ENCODE data around the gene ADM2.

Gene ADM2

DNA sequence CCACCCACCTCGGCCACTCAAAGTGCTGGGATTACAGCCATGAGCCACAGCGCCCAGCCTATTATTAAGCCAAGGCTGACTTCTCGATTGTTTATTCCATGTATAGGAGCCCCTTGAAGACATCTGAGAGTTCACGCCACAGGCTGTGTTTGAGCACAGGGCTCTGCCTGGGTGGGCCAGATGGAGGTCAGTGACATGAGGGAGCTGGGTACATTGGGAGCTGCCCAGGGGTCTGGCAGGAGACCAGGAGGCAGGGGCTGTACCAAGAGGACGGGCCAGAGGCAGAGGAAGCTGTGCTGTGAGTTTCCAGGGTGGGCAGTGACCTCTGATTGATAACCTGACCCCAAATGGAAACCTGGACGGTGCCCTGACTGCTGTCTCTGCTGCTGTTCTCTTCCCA is 20.8 kb downstream of the ADM2 start:
- peaks cover 3% of the 10 kb centered on the region for H3F3A ChIP-seq (ENCODE audit: control insufficient read depth, insufficient read depth)
- H4K20me1 ChIP-seq (ENCODE audit: control insufficient read depth, insufficient read depth, low read depth, low read length) = no peaks in the 10 kb centered on the region
- no peak overlapping the region for H3K4me3 ChIP-seq (ENCODE audit: low read length)
- H3K9me2 ChIP-seq (replicated peaks; ENCODE audit: control insufficient read depth, low read length) = no peaks in the 10 kb centered on the region
- H3K27me3 ChIP-seq (ENCODE audit: control insufficient read depth, low read length) = no peaks in the 10 kb centered on the region
- H3K27ac ChIP-seq (ENCODE audit: low read depth, low read length) = no peak overlapping the region
- no peak overlapping the region for H3K4me2 ChIP-seq (ENCODE audit: low read length)
- no peak for TF ChIP-seq EZH2phosphoT487 (IDR thresholded peaks at IDR 0.05; ENCODE audit: borderline replicate concordance, low read length)
- TF ChIP-seq, protein P1, sequence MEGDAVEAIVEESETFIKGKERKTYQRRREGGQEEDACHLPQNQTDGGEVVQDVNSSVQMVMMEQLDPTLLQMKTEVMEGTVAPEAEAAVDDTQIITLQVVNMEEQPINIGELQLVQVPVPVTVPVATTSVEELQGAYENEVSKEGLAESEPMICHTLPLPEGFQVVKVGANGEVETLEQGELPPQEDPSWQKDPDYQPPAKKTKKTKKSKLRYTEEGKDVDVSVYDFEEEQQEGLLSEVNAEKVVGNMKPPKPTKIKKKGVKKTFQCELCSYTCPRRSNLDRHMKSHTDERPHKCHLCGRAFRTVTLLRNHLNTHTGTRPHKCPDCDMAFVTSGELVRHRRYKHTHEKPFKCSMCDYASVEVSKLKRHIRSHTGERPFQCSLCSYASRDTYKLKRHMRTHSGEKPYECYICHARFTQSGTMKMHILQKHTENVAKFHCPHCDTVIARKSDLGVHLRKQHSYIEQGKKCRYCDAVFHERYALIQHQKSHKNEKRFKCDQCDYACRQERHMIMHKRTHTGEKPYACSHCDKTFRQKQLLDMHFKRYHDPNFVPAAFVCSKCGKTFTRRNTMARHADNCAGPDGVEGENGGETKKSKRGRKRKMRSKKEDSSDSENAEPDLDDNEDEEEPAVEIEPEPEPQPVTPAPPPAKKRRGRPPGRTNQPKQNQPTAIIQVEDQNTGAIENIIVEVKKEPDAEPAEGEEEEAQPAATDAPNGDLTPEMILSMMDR (IDR thresholded peaks at IDR 0.05; ENCODE audit: low read depth, low read length, poor library complexity, severe bottlenecking) = no peak
- peaks cover 32% of the 10 kb centered on the region for H3K36me3 ChIP-seq (ENCODE audit: control insufficient read depth, low read length)
- peaks cover 34% of the 10 kb centered on the region for H3K4me1 ChIP-seq (ENCODE audit: control insufficient read depth, low read length)
- H3K79me2 ChIP-seq (ENCODE audit: control insufficient read depth, low read length) = peaks cover 24% of the 10 kb centered on the region
- H3K9me3 ChIP-seq (ENCODE audit: control insufficient read depth, insufficient read depth, low read length) = no peaks in the 10 kb centered on the region

DNA sequence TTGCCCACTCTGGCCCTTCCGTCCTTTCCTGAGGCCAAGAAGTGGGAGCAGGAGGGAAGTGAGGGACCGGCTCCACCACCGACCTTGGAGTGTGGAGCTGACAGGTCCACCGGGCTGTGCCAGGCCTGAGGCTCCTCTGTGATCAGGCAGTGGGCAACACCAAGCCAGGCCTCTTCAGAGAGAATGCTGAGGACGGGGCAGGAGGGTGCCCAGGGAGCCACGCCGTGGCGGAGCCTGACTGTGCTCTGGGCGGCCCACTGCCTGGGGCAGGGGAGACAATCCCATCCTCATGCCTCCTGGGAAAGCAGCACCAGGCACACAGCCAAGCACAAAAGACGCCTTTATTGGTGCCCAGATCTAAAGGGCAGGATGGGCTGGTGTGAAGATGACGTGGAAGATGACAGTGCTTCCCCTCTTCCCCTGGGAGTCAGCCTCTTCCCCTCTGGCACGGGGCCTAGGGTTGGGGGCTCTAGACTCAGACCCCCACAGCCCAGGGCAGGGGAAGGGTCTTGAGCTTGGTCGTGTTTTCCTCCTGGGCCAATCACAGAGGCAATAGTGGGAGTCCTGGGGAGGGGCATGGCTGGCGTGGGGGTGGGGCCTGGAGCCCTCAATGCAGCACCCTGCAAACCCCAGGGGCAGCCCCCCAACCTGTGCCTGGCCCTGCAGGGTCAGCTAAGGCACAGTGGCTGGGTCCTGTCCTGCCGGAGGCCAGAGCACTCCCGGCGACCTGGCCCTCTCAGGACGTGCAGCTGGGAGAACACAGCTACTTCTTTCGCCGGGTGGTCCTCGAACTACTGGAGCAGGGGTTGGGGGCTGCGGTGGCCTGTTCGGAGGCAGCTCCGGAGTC is 21.5 kb downstream of the ADM2 start:
- TF ChIP-seq, protein P1 (IDR thresholded peaks at IDR 0.05; ENCODE audit: low read depth, low read length, poor library complexity, severe bottlenecking) = no peak
- no peak for TF ChIP-seq EZH2phosphoT487 (IDR thresholded peaks at IDR 0.05; ENCODE audit: borderline replicate concordance, low read length)
- no peaks in the 10 kb centered on the region for H3K9me2 ChIP-seq (replicated peaks; ENCODE audit: control insufficient read depth, low read length)

DNA sequence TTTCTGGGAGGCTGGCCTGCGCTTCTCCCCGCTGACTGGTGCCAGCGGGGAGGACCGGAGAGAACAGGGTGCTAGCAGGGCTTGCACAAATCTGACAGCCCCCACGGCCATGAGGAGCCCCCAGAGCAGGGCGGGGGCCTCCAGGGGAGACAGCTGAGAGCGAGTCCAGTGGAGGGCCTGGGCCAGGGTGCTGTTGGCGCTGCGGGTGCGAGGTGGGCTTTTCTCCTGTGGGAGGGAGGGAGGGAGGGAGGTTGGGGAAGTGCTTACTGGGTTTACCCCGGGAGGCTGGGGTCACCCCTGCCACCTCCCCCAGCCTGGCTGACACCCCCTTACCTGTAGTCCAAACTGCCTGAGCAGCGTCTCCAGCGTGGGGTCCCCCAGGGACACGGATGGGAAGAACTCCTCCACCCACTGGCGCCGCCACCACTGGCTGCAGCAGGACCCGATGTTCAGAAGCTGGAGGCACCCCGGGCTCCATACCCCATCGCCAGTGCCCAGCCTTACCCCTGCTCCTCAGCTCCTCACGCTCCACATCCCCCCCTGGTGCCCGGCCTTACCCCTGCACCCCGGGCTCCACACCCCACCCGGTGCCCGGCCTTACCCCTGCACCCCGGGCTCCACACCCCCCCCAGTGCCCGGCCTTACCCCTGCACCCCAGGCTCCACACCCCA is 22.3 kb downstream of the ADM2 start:
- Histone ChIP-seq H3K4me1 (ENCODE audit: control insufficient read depth, low read length) (peaks cover 25% of the 10 kb centered on the region), H3K27ac (ENCODE audit: low read depth, low read length) (no peak overlapping the region), H3K36me3 (ENCODE audit: control insufficient read depth, low read length) (peaks cover 35% of the 10 kb centered on the region), H3F3A (ENCODE audit: control insufficient read depth, insufficient read depth) (peaks cover 3% of the 10 kb centered on the region), H3K79me2 (ENCODE audit: control insufficient read depth, low read length) (peaks cover 34% of the 10 kb centered on the region), H3K4me2 (ENCODE audit: low read length) (no peak overlapping the region), H3K9me2 (replicated peaks; ENCODE audit: control insufficient read depth, low read length) (no peaks in the 10 kb centered on the region), H3K4me3 (ENCODE audit: low read length) (no peak overlapping the region), H3K9me3 (ENCODE audit: control insufficient read depth, insufficient read depth, low read length) (no peaks in the 10 kb centered on the region), H3K27me3 (ENCODE audit: control insufficient read depth, low read length) (no peaks in the 10 kb centered on the region), H4K20me1 (ENCODE audit: control insufficient read depth, insufficient read depth, low read depth, low read length) (no peaks in the 10 kb centered on the region; the same call in 1 of the 2 replicates)
- TF ChIP-seq, protein P1 (IDR thresholded peaks at IDR 0.05; ENCODE audit: low read depth, low read length, poor library complexity, severe bottlenecking) = no peak
- no peak for TF ChIP-seq EZH2phosphoT487 (IDR thresholded peaks at IDR 0.05; ENCODE audit: borderline replicate concordance, low read length)

More for the DNA sequence above, 21.5 kb downstream of the ADM2 start:
- H3K27me3 ChIP-seq (ENCODE audit: control insufficient read depth, low read length) = no peaks in the 10 kb centered on the region
- peaks cover 28% of the 10 kb centered on the region for H3K79me2 ChIP-seq (ENCODE audit: control insufficient read depth, low read length)
- no peak overlapping the region for H3K27ac ChIP-seq (ENCODE audit: low read depth, low read length)
- no peak overlapping the region for H3K4me3 ChIP-seq (ENCODE audit: low read length)
- H3K9me3 ChIP-seq (ENCODE audit: control insufficient read depth, insufficient read depth, low read length) = no peaks in the 10 kb centered on the region
- H4K20me1 ChIP-seq (ENCODE audit: control insufficient read depth, insufficient read depth, low read depth, low read length) = no peaks in the 10 kb centered on the region
- H3K4me1 ChIP-seq (ENCODE audit: control insufficient read depth, low read length) = peaks cover 32% of the 10 kb centered on the region
- no peak overlapping the region for H3K4me2 ChIP-seq (ENCODE audit: low read length)
- peaks cover 35% of the 10 kb centered on the region for H3K36me3 ChIP-seq (ENCODE audit: control insufficient read depth, low read length)
- H3F3A ChIP-seq (ENCODE audit: control insufficient read depth, insufficient read depth) = peaks cover 3% of the 10 kb centered on the region
